ENCODE data around the gene DESI2.
"Not testable (repeated sequence)": the region's sequence is repeated elsewhere in the genome, so short reads cannot be mapped to it uniquely, and the experiment has no call there.

DESI2 gene

GRCh38 chr1:244740027-244740617, 87.2 kb downstream of the DESI2 start:
- not testable (repeated sequence) for H3K4me3 ChIP-seq (replicated peaks; ENCODE audit: insufficient read depth, low read length)

GRCh38 chr1:244741692-244742091, 88.8 kb downstream of the DESI2 start:
- DNase-seq (ENCODE audit: low read depth in 1 of 2, low spot score in 1 of 2): no peak
- Histone ChIP-seq H3K27me3 (ENCODE audit: insufficient read depth, poor library complexity, severe bottlenecking) (no peaks in the 10 kb centered on the region), H3K4me3 (replicated peaks; ENCODE audit: insufficient read depth, low read length) (no peak overlapping the region), H3K27ac (replicated peaks) (no peak overlapping the region)
- TF ChIP-seq REST (IDR thresholded peaks at IDR 0.05; ENCODE audit: insufficient replicate concordance, low read depth) (no peak), POLR2AphosphoS5 (IDR thresholded peaks at IDR 0.05; ENCODE audit: low read depth) (no peak), CTCF (IDR thresholded peaks at IDR 0.05; ENCODE audit: insufficient read depth, low read length) (no peak), GABPA (IDR thresholded peaks at IDR 0.05; ENCODE audit: low read depth) (no peak), SPI1 (IDR thresholded peaks at IDR 0.05; ENCODE audit: borderline replicate concordance, low read depth) (no peak)

More at GRCh38 chr1:244740027-244740617, 87.2 kb downstream of the DESI2 start:
- H3K27ac ChIP-seq (replicated peaks); DNase-seq (ENCODE audit: low read depth in 1 of 2, low spot score in 1 of 2); H3K27me3 ChIP-seq (ENCODE audit: insufficient read depth, poor library complexity, severe bottlenecking): not testable (repeated sequence)

- no peak for DNase-seq (ENCODE audit: low read depth in 1 of 2, low spot score in 1 of 2)
- H3K4me3 ChIP-seq (replicated peaks; ENCODE audit: insufficient read depth, low read length): no peak overlapping the region
- no peak for TF ChIP-seq REST (IDR thresholded peaks at IDR 0.05; ENCODE audit: insufficient replicate concordance, low read depth)
- TF ChIP-seq CTCF (IDR thresholded peaks at IDR 0.05; ENCODE audit: insufficient read depth, low read length): no peak
- TF ChIP-seq GABPA (IDR thresholded peaks at IDR 0.05; ENCODE audit: low read depth): no peak
- TF ChIP-seq SPI1 (IDR thresholded peaks at IDR 0.05; ENCODE audit: borderline replicate concordance, low read depth): no peak
- TF ChIP-seq POLR2AphosphoS5 (IDR thresholded peaks at IDR 0.05; ENCODE audit: low read depth): no peak
- H3K27me3 ChIP-seq (ENCODE audit: insufficient read depth, poor library complexity, severe bottlenecking): no peaks in the 10 kb centered on the region
- H3K27ac ChIP-seq (replicated peaks): no peak overlapping the region
Measured at GRCh38 chr1:244749230-244750016, 96.5 kb downstream of the DESI2 start.

GRCh38 chr1:244751271-244751895, 98.5 kb downstream of the DESI2 start:
- Histone ChIP-seq H3K27me3 (ENCODE audit: insufficient read depth, poor library complexity, severe bottlenecking) (no peaks in the 10 kb centered on the region), H3K27ac (replicated peaks) (no peak overlapping the region), H3K4me3 (replicated peaks; ENCODE audit: insufficient read depth, low read length) (no peak overlapping the region)
- no peak for TF ChIP-seq POLR2AphosphoS5 (IDR thresholded peaks at IDR 0.05; ENCODE audit: low read depth)
- TF ChIP-seq REST (IDR thresholded peaks at IDR 0.05; ENCODE audit: insufficient replicate concordance, low read depth): no peak
- no peak for TF ChIP-seq SPI1 (IDR thresholded peaks at IDR 0.05; ENCODE audit: borderline replicate concordance, low read depth)
- no peak for DNase-seq (ENCODE audit: low read depth in 1 of 2, low spot score in 1 of 2)

Data from HL-60 (cell line).